Ovary (tissue), 3 donors: ENCODE measurements around the gene XYLT1.

Experiments
- EP300 ChIP-seq: sonication (generic); formaldehyde crosslinking; IDR thresholded peaks from one replicate; pipeline ENCODE4 v1.6.1; 2017; ENCODE audit warnings: antibody characterized with exemption
- TF ChIP-seq, protein P1 (sequence below), 3 donors: fragments of 450-650 bp in 2 of 3; fragments of 200-600 bp in 1 of 3; IDR thresholded peaks; one replicate each; pipeline versions ENCODE4 v1.5.1 to v1.8.0; 2016 to 2022; ENCODE audit warnings: antibody characterized with exemption in 3 of 3, mild to moderate bottlenecking in 1 of 3
- donor health status: DM: no; HTN: no; CAD: no.

- TF ChIP-seq, protein P1, sequence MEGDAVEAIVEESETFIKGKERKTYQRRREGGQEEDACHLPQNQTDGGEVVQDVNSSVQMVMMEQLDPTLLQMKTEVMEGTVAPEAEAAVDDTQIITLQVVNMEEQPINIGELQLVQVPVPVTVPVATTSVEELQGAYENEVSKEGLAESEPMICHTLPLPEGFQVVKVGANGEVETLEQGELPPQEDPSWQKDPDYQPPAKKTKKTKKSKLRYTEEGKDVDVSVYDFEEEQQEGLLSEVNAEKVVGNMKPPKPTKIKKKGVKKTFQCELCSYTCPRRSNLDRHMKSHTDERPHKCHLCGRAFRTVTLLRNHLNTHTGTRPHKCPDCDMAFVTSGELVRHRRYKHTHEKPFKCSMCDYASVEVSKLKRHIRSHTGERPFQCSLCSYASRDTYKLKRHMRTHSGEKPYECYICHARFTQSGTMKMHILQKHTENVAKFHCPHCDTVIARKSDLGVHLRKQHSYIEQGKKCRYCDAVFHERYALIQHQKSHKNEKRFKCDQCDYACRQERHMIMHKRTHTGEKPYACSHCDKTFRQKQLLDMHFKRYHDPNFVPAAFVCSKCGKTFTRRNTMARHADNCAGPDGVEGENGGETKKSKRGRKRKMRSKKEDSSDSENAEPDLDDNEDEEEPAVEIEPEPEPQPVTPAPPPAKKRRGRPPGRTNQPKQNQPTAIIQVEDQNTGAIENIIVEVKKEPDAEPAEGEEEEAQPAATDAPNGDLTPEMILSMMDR (IDR thresholded peaks at IDR 0.05): no peak
- TF ChIP-seq EP300: no peak
Measured at GRCh38 chr16:17365591-17366298, 105.0 kb downstream of the XYLT1 start.
